Astrocyte of the spinal cord (primary cell): ENCODE data around the gene SLC22A7.

Experiments used
- DNase-seq: peaks from one replicate; pipeline ENCODE4 v3.0.0; 2011; ENCODE audit warnings: low read depth, low spot score
- H3K4me3 ChIP-seq: 2 replicates; pipeline ENCODE4 v1.5.1; 2011; ENCODE audit warnings: low read depth, mild to moderate bottlenecking, low read length, moderate library complexity
- in situ Hi-C: cut with HindIII; loops from 2 replicates; pipeline ENCODE4 v1.10.0; 2017; ENCODE audit warnings: low sequenced_read_pairs
- TF ChIP-seq, protein P1 (sequence below): IDR thresholded peaks from 2 replicates; pipeline ENCODE4 v1.5.1; 2012; ENCODE audit warnings: low read depth, mild to moderate bottlenecking, low read length, inconsistent platforms

SLC22A7 gene

DNA sequence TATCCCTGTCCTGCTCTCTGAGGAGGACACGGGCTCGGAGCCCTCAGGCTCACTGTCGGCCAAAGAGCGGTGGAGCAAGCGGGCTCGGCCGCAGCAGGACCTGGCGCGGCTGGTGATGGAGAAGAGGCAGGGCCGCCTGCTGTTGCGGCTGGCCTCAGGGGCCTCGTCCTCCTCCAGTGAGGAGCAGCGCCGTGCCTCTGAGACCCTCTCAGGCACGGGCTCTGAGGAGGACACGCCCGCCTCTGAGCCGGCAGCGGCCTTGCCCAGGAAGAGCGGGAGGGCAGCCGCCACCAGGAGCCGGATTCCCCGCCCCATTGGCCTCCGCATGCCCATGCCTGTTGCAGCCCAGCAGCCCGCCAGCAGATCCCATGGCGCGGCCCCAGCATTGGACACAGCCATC is 14.2 kb upstream of the SLC22A7 start:
- TF ChIP-seq, protein P1, sequence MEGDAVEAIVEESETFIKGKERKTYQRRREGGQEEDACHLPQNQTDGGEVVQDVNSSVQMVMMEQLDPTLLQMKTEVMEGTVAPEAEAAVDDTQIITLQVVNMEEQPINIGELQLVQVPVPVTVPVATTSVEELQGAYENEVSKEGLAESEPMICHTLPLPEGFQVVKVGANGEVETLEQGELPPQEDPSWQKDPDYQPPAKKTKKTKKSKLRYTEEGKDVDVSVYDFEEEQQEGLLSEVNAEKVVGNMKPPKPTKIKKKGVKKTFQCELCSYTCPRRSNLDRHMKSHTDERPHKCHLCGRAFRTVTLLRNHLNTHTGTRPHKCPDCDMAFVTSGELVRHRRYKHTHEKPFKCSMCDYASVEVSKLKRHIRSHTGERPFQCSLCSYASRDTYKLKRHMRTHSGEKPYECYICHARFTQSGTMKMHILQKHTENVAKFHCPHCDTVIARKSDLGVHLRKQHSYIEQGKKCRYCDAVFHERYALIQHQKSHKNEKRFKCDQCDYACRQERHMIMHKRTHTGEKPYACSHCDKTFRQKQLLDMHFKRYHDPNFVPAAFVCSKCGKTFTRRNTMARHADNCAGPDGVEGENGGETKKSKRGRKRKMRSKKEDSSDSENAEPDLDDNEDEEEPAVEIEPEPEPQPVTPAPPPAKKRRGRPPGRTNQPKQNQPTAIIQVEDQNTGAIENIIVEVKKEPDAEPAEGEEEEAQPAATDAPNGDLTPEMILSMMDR: no peak
- no peak for DNase-seq
- in situ Hi-C loops: no loop called here
- H3K4me3 ChIP-seq: no peak overlapping the region

DNA sequence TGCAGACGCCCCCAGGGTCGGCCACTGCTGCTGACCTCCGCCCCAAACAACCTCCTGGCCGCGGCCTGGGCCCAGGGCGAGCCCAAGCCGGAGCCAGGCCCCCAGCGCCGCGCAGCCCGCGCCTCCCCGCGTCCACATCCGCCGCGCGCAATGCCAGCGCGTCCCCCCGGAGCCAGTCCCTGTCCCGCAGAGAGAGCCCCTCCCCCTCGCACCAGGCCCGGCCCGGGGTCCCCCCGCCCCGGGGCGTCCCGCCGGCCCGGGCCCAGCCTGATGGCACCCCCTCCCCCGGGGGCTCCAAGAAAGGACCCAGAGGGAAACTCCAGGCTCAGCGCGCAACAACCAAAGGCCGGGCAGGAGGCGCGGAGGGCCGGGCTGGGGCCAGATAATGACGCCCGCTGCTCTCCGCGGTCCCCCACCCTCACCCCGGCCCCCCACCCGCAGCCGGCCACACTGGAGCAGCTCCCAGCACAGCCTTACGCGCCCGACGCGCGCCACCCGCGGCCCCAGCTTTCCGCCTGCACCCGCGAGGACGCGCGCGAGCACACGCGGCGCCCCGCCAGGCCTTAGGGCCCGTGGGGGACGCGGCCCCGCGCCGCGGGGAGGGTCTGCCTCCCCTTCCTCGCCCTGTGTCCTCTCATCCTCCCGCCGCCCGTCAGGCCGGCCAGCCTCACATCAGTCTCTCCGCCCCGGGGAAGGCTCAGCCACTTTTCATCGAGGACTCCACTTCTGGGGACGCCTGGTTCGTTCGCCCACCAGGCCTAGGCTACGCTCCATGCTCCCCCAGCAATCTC is 12.9 kb upstream of the SLC22A7 start:
- H3K4me3 ChIP-seq: no peak overlapping the region
- TF ChIP-seq, protein P1: no peak
- in situ Hi-C loops: no loop called here
- DNase-seq: no peak

DNA sequence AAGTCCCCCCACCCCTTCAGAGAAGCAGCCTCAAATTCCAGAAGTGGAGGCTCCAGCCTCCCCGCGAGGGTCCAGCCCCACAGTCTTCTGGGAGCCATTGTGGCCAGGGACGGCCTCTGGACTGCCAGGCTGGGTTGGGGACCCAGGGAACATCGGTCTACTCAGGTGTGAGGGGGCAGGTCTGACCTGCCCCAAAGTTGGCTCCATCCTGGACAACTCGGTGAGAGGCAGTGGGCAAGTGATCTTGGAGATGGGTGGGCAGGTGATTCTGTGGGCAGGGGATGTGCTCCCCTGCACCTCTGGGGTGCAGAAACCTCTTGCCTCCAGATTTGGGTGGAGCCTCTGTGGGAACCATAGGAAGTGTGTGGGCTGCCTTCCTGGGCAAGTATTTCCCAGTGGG is 12.2 kb upstream of the SLC22A7 start:
- TF ChIP-seq, protein P1: no peak
- no peak for DNase-seq
- in situ Hi-C loops: no loop called here

DNA sequence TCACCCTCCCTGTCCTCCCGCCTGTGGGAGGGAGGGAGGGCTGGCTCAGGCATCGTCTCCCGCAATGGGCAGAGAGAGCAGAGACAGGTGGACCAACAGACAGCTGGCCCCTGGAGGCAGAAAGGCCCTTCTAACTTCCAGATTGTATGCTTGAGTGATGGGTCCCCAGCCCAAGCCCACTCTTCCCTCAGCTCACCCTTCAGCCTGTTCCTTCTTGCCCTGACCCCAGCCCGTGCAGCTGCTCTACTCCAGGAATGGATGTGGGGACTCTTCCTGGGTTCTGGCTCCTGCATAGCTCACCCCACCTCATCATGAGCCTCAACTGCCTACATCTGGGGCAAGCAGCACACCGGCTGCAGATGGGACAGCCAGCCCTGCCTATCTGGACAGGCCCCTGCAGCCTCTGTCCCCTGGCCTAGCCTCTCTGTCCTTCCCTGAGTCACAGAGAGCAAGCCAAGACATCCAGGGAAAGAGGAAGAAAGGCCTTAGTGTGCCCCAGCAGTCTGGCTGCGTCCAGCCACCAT is 11.5 kb upstream of the SLC22A7 start:
- TF ChIP-seq, protein P1: no peak
- H3K4me3 ChIP-seq: no peak overlapping the region
- DNase-seq: no peak
- in situ Hi-C loops: no loop called here

More for the DNA sequence above, 12.2 kb upstream of the SLC22A7 start:
- no peak overlapping the region for H3K4me3 ChIP-seq

DNA sequence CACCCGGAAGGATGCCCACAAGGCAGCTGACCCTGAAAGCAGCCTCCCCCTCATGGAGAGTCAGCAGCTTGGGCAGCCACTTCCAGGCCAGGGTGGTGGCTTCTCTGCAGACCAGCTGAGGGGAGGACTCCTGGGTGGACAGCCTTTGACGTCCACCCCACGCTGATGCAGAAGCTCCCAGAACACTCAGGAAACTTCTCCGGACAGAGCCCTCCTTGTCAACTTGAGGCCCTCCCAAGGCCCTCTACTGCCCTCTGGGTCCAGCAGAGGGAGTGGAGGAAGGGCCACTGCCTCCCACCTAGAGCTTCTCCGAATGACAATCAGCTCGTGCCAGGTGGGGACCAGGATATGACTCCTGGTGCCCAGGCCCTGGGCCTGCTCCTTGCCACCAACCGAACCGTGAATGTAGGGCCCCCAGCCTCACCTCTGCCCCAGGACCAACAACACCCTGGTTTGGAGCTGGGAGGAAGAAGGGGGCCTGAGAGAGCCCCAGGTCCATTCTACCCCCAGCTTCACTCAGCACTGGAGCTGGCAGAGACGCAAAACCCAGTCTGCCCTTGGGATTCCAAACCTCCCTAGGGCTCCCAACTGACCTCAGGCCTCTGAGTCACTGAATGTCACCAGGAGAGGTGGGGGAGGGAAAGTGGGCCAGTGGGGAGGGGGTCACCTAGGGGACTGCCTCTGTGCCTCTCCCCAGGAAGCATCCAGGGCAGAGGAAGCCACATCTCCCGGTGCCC is 10.9 kb upstream of the SLC22A7 start:
- DNase-seq: no peak
- H3K4me3 ChIP-seq: no peak overlapping the region
- TF ChIP-seq, protein P1: no peak
- in situ Hi-C loops: no loop called here

DNA sequence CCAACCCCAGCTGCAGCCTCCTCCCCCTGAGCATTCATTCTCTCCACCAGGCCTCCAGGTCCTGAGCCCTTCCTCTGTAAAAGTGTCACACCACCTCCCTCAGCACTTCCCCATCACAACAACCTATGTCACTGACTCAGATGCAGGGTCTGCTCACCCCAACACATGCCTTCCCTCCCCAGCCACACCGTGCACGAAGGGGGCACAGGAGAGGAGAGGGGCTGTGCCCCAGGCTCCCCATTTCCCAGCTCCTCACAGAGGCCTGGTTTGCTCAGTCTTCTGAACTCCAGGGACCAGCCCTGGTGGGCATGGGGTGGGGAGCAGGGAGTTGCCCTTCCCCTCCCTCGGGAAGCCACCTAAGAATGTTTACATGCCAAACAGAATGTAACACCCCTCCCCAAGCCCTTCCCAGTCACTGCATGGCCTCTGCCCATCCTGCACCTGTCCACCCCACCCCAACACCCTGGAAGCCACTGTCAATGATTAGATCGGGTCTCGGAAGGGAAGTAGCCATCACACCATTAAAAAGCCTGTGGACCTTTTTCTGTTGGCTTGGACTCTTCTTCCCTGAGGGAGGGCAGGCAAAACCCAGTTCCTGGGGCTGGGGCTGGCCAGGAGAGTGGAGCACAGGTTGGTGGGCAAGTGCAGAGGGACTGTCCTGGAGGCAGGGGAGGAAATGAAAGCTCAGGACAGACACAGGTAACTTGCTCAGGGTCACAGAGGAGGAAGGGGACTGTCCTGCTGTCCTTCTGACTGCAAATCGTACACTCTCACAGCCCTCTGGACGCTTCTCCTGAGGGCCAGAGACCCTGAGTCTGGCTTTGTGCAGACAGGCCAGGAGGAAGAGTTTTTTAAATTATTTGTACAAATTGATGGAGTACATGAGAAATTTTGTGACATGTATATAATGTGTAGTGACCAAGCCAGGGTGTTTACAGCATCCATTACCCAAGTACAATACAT is 10.1 kb upstream of the SLC22A7 start:
- in situ Hi-C loops: no loop called here
- TF ChIP-seq, protein P1: no peak
- DNase-seq: no peak
- no peak overlapping the region for H3K4me3 ChIP-seq
